NCI-H524 (cell line): ENCODE measurements around the gene SOCS3.

ENCODE experiments used
- DNase-seq, 2 experiments: peaks; one replicate each; lab custom pipeline; 2025; lab: John Stamatoyannopoulos, UW

Gene SOCS3

DNA sequence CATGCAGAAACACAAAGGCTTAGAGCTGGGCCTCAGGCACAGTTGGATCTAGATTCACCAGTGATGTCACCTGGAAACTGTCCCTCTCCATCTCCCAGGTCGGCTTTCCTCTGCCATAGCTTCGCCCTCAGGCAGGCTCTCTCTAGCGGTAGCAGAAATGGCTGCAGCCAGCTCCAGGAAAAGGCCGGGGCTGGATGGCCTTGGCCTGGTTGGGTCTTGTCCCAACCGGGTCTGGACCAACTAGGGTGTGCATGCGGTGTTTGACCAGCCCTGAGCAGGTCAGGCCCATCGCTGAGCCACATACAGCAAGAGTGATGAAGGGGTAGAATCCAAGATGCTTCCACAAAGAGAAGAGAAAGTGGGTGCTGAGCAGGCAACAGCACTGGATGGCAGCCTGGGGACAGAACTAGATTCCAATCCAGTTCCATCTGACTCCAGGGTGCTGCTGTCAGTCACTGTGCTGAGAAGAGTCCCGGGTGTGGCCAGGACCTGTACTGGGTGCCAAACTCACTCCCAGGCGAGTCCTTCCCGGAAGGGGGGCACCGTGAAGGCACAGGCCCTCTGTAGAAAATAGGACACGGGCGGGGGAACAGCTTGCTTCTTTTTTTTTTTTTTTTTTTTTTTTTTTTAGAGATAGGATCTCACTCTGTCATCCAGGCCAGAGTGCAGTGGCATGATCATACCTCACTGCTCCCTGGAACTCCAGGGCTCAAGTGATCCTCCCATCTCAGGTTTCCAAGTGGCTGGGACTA is 51.8 kb downstream of the SOCS3 start:
- DNase-seq, result no peak

DNA sequence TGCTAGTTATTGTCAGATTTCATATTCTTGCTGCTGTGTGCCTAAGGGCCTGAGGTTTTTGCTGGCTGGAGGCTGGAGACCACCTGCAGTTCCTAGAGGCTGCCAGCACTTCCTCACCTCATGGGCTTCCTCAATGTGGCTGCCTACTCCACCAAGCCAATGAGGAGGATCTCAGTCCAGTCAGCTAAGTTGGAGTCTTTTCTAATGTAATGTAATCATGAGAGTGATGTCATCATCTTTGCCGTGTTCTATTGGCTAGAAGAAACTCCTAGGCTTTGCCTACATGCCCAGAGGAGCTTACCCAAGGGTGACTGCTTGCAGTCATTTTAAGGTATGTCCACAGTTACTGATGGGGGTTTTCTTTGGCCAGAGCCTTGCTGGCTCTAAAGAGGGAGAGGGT is 53.0 kb downstream of the SOCS3 start:
- no peak for DNase-seq
